Activated naive CD4-positive, alpha-beta T cell treated with anti-CD3 and anti-CD28 coated beads, Interleukin-2, amount 10 ng/mL, durations not matched to agents 7 days and 5 days (primary cell): ENCODE data around the gene UPK2.

Experiments used
- CTCF ChIA-PET: fragments of 350-600 bp; sonication (Branson Sonifier 250); formaldehyde crosslinking; loops from one replicate; lab custom pipeline; 2021; ENCODE audit warnings: antibody characterized with exemption; lab: Charles Lee
- DNase-seq: peaks from one replicate; pipeline ENCODE4 v3.0.0-alpha.2; 2020
- H3K27ac Mint-ChIP-seq: one replicate; pipeline ENCODE4 v1.8.0; 2021; ENCODE audit warnings: mild to moderate bottlenecking, moderate library complexity, mixed read lengths
- H3K27me3 Mint-ChIP-seq: one replicate; pipeline ENCODE4 v1.8.0; 2021; ENCODE audit warnings: mild to moderate bottlenecking, mixed read lengths
- H3K36me3 Mint-ChIP-seq: one replicate; pipeline ENCODE4 v1.8.0; 2021; ENCODE audit warnings: mixed read lengths
- H3K4me1 Mint-ChIP-seq: one replicate; pipeline ENCODE4 v1.8.0; 2021; ENCODE audit warnings: mixed read lengths
- H3K4me3 Mint-ChIP-seq: one replicate; pipeline ENCODE4 v1.8.0; 2021; ENCODE audit warnings: mild to moderate bottlenecking, moderate library complexity, mixed read lengths
- H3K9me3 Mint-ChIP-seq: one replicate; pipeline ENCODE4 v1.8.0; 2021; ENCODE audit warnings: mixed read lengths

The UPK2 gene

GRCh38 chr11:118923721-118924587 is 32.1 kb upstream of the UPK2 start:
- DNase-seq = peak; percentile 41
- CTCF ChIA-PET = interaction anchor here (1.0 to 10.5 kb wide), 5 partner anchors 14 to 234 kb away, joined by 3 to 232 read pairs (median 3); partner anchors contain the start of gene CXCR5
- H3K4me3 Mint-ChIP-seq = peak overlapping the region; percentile 96
- H3K4me1 Mint-ChIP-seq = peaks cover 61% of the 10 kb centered on the region
- H3K9me3 Mint-ChIP-seq = no peaks in the 10 kb centered on the region
- peak overlapping the region; percentile 87 for H3K27ac Mint-ChIP-seq
- peaks cover 4% of the 10 kb centered on the region for H3K27me3 Mint-ChIP-seq
- peaks cover 40% of the 10 kb centered on the region for H3K36me3 Mint-ChIP-seq

GRCh38 chr11:118924591-118925585 is 31.2 kb upstream of the UPK2 start:
- Mint-ChIP-seq H3K4me1 (peaks cover 53% of the 10 kb centered on the region), H3K27me3 (peaks cover 4% of the 10 kb centered on the region), H3K9me3 (no peaks in the 10 kb centered on the region), H3K4me3 (peak overlapping the region; percentile 96), H3K36me3 (peaks cover 35% of the 10 kb centered on the region), H3K27ac (peak overlapping the region; percentile 87)
- CTCF ChIA-PET = interaction anchor here (0.5 to 10.5 kb wide), 6 partner anchors 14 to 135 kb away, joined by 3 to 232 read pairs (median 4); partner anchors contain the start of gene CXCR5
- DNase-seq = peak; percentile 73

GRCh38 chr11:118927554-118928100 is 28.5 kb upstream of the UPK2 start:
- Mint-ChIP-seq H3K9me3 (no peaks in the 10 kb centered on the region), H3K27me3 (peaks cover 4% of the 10 kb centered on the region), H3K27ac (peak overlapping the region; percentile 99), H3K4me1 (peaks cover 52% of the 10 kb centered on the region), H3K4me3 (peak overlapping the region; percentile 95), H3K36me3 (peaks cover 22% of the 10 kb centered on the region)
- DNase-seq = no peak
- CTCF ChIA-PET = interaction anchor here (0.6 to 10.5 kb wide), 5 partner anchors 18 to 238 kb away, joined by 3 to 232 read pairs (median 4); no protein-coding TSS in a partner anchor

- CTCF ChIA-PET = interaction anchor here (0.5 to 10.5 kb wide), 7 partner anchors 19 to 1748 kb away, joined by 3 to 232 read pairs (median 4); no protein-coding TSS in a partner anchor
- peaks cover 18% of the 10 kb centered on the region for H3K36me3 Mint-ChIP-seq
- H3K4me3 Mint-ChIP-seq = peak overlapping the region; percentile 95
- peaks cover 4% of the 10 kb centered on the region for H3K27me3 Mint-ChIP-seq
- DNase-seq = peak; percentile 94
- H3K27ac Mint-ChIP-seq = peak overlapping the region; percentile 99
- H3K4me1 Mint-ChIP-seq = peaks cover 51% of the 10 kb centered on the region
- H3K9me3 Mint-ChIP-seq = no peaks in the 10 kb centered on the region
These were observed 27.8 kb upstream of the UPK2 start for GRCh38 chr11:118928101-118928869.

GRCh38 chr11:118928870-118929500 is 27.1 kb upstream of the UPK2 start:
- Mint-ChIP-seq H3K27me3 (peaks cover 4% of the 10 kb centered on the region), H3K36me3 (peaks cover 11% of the 10 kb centered on the region), H3K27ac (peak overlapping the region; percentile 99), H3K9me3 (no peaks in the 10 kb centered on the region), H3K4me1 (peaks cover 46% of the 10 kb centered on the region), H3K4me3 (peak overlapping the region; percentile 95)
- DNase-seq = no peak
- CTCF ChIA-PET = interaction anchor here (0.5 to 10.5 kb wide), 8 partner anchors 12 to 1749 kb away, joined by 3 to 232 read pairs (median 4); partner anchors contain the start of gene SLC37A4

GRCh38 chr11:118929501-118930093 is 26.5 kb upstream of the UPK2 start:
- CTCF ChIA-PET = interaction anchor here (0.6 to 10.5 kb wide), 17 partner anchors 10 to 423 kb away, joined by 3 to 232 read pairs (median 4); partner anchors contain the start of genes CENATAC, DPAGT1 and SLC37A4
- H3K27ac Mint-ChIP-seq = peak overlapping the region; percentile 99
- peak; percentile 92 for DNase-seq
- H3K9me3 Mint-ChIP-seq = no peaks in the 10 kb centered on the region
- H3K27me3 Mint-ChIP-seq = peaks cover 4% of the 10 kb centered on the region
- H3K36me3 Mint-ChIP-seq = peaks cover 5% of the 10 kb centered on the region
- peak overlapping the region; percentile 95 for H3K4me3 Mint-ChIP-seq
- H3K4me1 Mint-ChIP-seq = peaks cover 46% of the 10 kb centered on the region

GRCh38 chr11:118930094-118930712 is 25.9 kb upstream of the UPK2 start:
- DNase-seq = peak; percentile 92
- CTCF ChIA-PET = interaction anchor here (0.6 to 10.5 kb wide), 20 partner anchors 10 to 423 kb away, joined by 3 to 232 read pairs (median 4); partner anchors contain the start of genes CENATAC, DPAGT1 and SLC37A4
- Mint-ChIP-seq H3K4me1 (peaks cover 46% of the 10 kb centered on the region), H3K4me3 (peak overlapping the region; percentile 95), H3K27ac (peak overlapping the region; percentile 99), H3K27me3 (peaks cover 7% of the 10 kb centered on the region), H3K9me3 (no peaks in the 10 kb centered on the region), H3K36me3 (no peaks in the 10 kb centered on the region)

GRCh38 chr11:118931571-118931970 is 24.5 kb upstream of the UPK2 start:
- Mint-ChIP-seq H3K27me3 (peaks cover 8% of the 10 kb centered on the region), H3K4me3 (no peak overlapping the region), H3K9me3 (no peaks in the 10 kb centered on the region), H3K36me3 (no peaks in the 10 kb centered on the region), H3K4me1 (peaks cover 41% of the 10 kb centered on the region), H3K27ac (no peak overlapping the region)
- DNase-seq = no peak
- CTCF ChIA-PET = interaction anchor here (1.3 to 10.5 kb wide), 5 partner anchors 8 to 241 kb away, joined by 5 to 232 read pairs (median 16); no protein-coding TSS in a partner anchor

GRCh38 chr11:118933486-118933885 is 22.6 kb upstream of the UPK2 start:
- H3K27me3 Mint-ChIP-seq = peaks cover 17% of the 10 kb centered on the region
- no peak overlapping the region for H3K27ac Mint-ChIP-seq
- CTCF ChIA-PET = interaction anchor here (0.6 kb wide), 2 partner anchors 149 to 159 kb away, joined by 3 read pairs; no protein-coding TSS in a partner anchor
- H3K36me3 Mint-ChIP-seq = no peaks in the 10 kb centered on the region
- H3K4me3 Mint-ChIP-seq = no peak overlapping the region
- H3K9me3 Mint-ChIP-seq = no peaks in the 10 kb centered on the region
- no peak for DNase-seq
- peaks cover 23% of the 10 kb centered on the region for H3K4me1 Mint-ChIP-seq

GRCh38 chr11:118935376-118935775 is 20.7 kb upstream of the UPK2 start:
- Mint-ChIP-seq H3K9me3 (no peaks in the 10 kb centered on the region), H3K4me1 (peaks cover 34% of the 10 kb centered on the region), H3K27ac (no peak overlapping the region)

More at GRCh38 chr11:118935376-118935775, 20.7 kb upstream of the UPK2 start:
- CTCF ChIA-PET = interaction anchor here (1.5 kb wide), 1 partner anchor 26 kb away, joined by 3 read pairs; no protein-coding TSS in a partner anchor
- Mint-ChIP-seq H3K4me3 (no peak overlapping the region), H3K36me3 (no peaks in the 10 kb centered on the region), H3K27me3 (peaks cover 26% of the 10 kb centered on the region)
- no peak for DNase-seq
